ENCODE measurements around the gene EFNB1.

DNA sequence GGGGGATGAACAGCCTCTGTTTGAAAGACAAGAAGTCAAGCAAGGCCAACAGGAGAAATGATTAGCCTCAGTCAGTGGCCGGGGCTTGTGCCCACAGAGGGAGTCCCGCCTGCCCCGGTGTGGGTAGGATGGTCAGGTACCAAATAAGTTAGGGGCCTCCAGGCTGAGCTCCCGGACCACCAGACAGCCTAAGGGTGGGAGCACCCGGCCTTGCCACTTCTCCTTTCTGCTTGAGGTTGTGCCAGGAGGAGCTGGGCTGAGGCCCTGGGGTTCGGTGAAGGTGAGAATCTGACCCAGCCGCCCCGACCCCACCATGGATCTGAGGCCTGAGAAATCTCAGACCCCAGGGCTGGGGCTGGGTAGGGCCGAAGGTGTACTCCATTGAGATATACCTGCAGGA, 48.8 kb downstream of the EFNB1 start:
- TF ChIP-seq NRF1 (conservative IDR thresholded peaks at IDR 0.05; ENCODE audit: low read depth, low read length) = no peak
- no peak for TF ChIP-seq EZH2 (IDR thresholded peaks at IDR 0.05; ENCODE audit: borderline replicate concordance, control insufficient read depth, low read depth, low read length)
